Sciatic nerve (tissue), 2 donors: ENCODE measurements around the gene APAF1. TPM values are rescaled to one million over a fixed set of nuclear protein-coding genes. Genes with fewer than 3 reads are reported as not detected.
"Not testable (repeated sequence)": the region's sequence is repeated elsewhere in the genome, so short reads cannot be mapped to it uniquely, and the experiment has no call there.

ENCODE experiments used
- ATAC-seq: fragments of 200-7000 bp; cut with Tn5 transposase; one replicate; pipeline ENCODE4 v1.9.1; 2020; ENCODE audit warnings: mild to moderate bottlenecking, moderate library complexity
- DNase-seq: peaks from one replicate; pipeline ENCODE4 v3.0.0-alpha.2; 2020; ENCODE audit warnings: low spot score
- intact Hi-C: fragments of 100-400 bp; cut with DNase I; formaldehyde crosslinking; loops from one replicate; pipeline ENCODE4 v1.14.2; 2022
- total RNA-seq: library from RNA; stranded (reverse); fragmentation: NEBNext Ultra II Directional; extraction: Animal tissue kit (Norgen Biotek cat#: 25700); gene quantifications from one replicate; pipeline ENCODE4 v1.2.1, GENCODE V29; 2021
- donor health status: DM: no; HTN: no; CAD: no.
- donor health status: DM: no; HTN: no; CAD: no.

The APAF1 gene
- total RNA-seq, 1 donor from 2014 or later: 29.6 TPM

GRCh38 chr12:98744680-98745079, 99.6 kb downstream of the APAF1 start:
- DNase-seq: no peak
- intact Hi-C loops: no loop called here
- ATAC-seq: no peak

DNA sequence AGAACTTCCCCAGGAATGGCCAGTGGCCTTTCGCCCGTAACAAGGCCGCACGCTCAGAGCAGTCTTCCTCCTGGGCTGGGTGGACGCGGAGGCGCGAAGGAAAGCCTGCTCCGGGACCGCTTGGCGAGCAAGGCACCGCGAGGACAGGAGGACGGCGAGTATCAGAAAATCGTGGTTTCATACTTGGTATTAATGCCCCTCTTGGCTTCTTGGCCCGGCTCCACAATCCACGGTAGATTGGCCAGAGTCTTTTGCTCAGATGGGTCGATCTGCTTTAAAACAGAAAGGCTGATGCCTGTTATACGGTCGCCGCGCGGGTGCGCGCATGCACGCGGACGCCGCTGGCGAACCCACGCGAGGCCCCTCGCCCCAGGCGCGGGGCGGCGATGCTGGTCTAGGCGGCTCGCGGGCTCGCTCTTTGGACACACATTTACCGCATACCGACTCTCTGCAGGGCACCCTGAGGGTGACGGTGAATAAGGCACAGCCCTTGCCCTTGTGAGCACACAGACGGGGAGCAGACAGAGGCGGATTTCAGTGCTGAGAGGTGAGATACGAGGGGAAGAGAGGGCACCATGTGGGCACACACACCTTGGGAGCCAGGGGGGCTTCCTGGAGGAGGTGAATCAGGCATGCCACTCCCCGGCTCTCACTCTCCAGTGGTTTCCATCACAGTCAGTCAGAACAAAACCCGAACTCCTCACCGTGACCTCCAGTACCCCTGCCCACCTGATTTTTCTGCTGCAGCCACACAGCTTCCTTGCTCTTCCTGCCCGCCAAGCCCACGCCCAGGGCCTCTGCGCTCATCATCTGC, 100.7 kb downstream of the APAF1 start:
- DNase-seq (no peak), ATAC-seq (peak; percentile 82)
- intact Hi-C loops: no loop called here

GRCh38 chr12:98748463-98748862, 103.4 kb downstream of the APAF1 start:
- DNase-seq (no peak), ATAC-seq (no peak)
- intact Hi-C loops: no loop called here

GRCh38 chr12:98750511-98750910, 105.4 kb downstream of the APAF1 start:
- no peak for DNase-seq
- intact Hi-C loops: no loop called here
- no peak for ATAC-seq

- ATAC-seq: no peak
- DNase-seq: no peak
- intact Hi-C loops: no loop called here
These were observed 106.6 kb downstream of the APAF1 start for GRCh38 chr12:98751580-98752115.

DNA sequence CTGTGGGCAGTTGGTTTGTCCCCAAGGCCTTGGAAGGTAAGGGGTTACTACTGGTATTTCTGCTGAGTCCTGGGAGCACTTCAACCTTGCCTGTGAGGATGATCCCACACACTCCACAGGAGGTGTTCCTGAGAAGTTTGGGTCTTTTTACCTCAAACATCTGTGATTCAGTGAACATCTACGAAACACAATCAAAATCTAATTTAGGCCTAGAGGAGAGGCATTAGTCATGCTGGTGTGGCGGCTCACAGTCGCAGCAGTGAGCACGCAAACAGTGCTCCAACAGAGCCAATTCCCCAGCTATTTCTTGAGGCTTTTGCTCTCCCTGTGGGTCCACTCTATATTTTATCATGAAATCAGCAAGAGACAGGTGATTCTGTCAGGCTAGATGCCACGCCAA, 107.6 kb downstream of the APAF1 start:
- no peak for ATAC-seq
- DNase-seq: no peak
- intact Hi-C loops: no loop called here

GRCh38 chr12:98754095-98754494, 109.0 kb downstream of the APAF1 start:
- intact Hi-C loops: no loop called here
- DNase-seq (no peak), ATAC-seq (no peak)

GRCh38 chr12:98755855-98756254, 110.8 kb downstream of the APAF1 start:
- DNase-seq, intact Hi-C loops, ATAC-seq: not testable (repeated sequence)

DNA sequence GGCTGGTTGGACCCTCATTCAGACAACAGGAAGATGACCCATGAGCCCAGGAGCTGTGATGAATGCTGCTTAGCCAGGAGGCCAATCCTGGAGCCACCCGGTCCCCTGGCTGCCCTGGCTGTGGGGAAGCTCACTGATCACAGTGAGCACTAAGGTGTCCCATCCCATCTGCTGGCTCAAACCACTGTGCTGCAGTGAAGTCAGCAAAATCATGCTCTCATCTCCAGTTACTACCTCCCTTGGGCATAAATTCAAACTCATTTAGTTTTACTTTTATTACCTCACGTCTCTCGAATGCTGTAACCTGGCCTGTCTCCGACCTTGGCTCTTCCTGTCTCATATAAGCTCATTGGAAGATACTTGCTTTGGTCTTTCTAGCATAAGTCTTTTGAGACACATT, 112.4 kb downstream of the APAF1 start:
- no peak for DNase-seq
- ATAC-seq: no peak
- intact Hi-C loops: no loop called here

DNA sequence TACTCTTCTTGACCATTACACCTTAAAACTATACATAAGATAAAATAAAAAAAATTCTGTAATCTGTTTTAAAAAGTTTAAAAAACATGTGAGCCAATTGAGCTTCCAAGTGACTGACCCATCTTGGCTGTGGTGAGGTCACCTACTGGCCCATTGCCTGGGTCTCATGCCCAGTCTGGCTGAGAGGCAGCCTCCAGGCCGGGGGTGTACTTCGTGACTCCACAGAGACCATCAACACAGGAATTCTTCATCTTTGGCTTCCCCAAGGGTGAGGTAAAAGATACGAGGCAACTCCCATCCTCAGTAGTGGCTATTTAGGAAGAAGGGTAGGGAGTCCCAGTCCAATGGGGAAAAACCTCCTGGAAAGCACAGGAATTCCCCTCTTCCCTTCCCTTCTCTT, 113.2 kb downstream of the APAF1 start:
- intact Hi-C loops: no loop called here
- ATAC-seq (peak; percentile 74), DNase-seq (no peak)

- ATAC-seq (no peak), DNase-seq (no peak)
- intact Hi-C loops: no loop called here
These were observed 118.6 kb downstream of the APAF1 start for GRCh38 chr12:98763656-98764055.

DNA sequence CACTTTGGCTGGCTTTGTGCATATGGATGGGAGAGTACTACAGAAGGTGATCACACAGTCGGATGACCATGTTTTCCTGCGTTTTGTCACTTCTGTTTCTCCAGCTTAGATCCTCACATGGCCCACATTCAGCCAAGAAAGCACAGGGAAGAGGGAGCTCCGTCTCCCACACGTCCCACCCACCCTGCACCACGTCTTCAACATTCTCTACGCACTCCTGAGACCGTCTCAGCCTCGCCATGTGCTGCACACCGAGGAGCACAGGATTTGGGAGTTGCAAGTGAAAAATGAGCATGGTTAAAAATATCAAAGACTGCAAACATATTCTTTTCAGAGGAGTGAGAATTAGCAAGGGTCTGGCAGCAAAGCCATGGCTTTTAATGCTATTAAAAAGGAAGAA, 122.2 kb downstream of the APAF1 start:
- DNase-seq (no peak), ATAC-seq (no peak)
- intact Hi-C loops: no loop called here

DNA sequence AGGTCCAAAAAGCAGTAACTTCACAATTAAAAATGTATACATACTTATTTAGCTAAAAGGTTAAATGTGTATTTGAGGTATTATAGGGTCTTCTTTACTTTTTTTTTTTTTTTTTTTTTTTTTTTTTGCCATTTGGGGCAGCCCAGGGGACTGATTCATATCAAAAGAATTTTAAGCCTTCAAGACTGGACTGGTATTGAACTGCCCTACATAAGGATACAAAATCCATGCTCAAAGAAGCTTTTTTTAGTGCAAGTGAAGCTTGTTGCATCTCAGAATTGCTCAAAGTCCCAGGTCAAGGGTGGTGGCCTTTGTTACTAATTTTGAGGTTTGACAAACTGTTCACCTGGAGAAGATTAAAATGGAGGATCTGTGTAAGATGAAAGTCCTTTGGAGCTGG, 124.0 kb downstream of the APAF1 start:
- no peak for ATAC-seq
- no peak for DNase-seq
- intact Hi-C loops: no loop called here

GRCh38 chr12:98770230-98770629, 125.1 kb downstream of the APAF1 start:
- ATAC-seq (no peak), DNase-seq (no peak)
- intact Hi-C loops: no loop called here

- no peak for ATAC-seq
- no peak for DNase-seq
- intact Hi-C loops: no loop called here
These were observed 127.0 kb downstream of the APAF1 start for GRCh38 chr12:98771811-98772752.

GRCh38 chr12:98772818-98773217, 127.7 kb downstream of the APAF1 start:
- intact Hi-C loops: no loop called here
- no peak for ATAC-seq
- DNase-seq: no peak

GRCh38 chr12:98780261-98780660, 135.2 kb downstream of the APAF1 start:
- intact Hi-C loops: no loop called here
- DNase-seq: no peak
- ATAC-seq: no peak

- intact Hi-C loops: no loop called here
- ATAC-seq (no peak), DNase-seq (no peak)
These were observed 138.3 kb downstream of the APAF1 start for GRCh38 chr12:98783420-98783819.
